ENCODE measurements around the gene ACTR2. TPM values are rescaled to one million over a fixed set of nuclear protein-coding genes. Genes with fewer than 3 reads are reported as not detected.

Gene ACTR2
- total and polyA plus RNA-seq, 9 of the 15 experiments (the other 6 are each of a cell fraction or from before 2014, with no cell fraction given): 47.3 to 239 (median 108) TPM

- no TSS peak for BruUV-seq (replicated peaks)
- no peaks in the 10 kb centered on the region; the same call in 1 of the 2 replicates for H4K20me1 ChIP-seq (replicated peaks; ENCODE audit: control insufficient read depth, insufficient read depth, low read length)
- intact Hi-C loops (cut with micrococcal nuclease) (loop anchor here (2.0 kb wide), 1 partner anchor 171 kb away; no protein-coding TSS in a partner anchor), in situ Hi-C loops (cut with MboI) (loop anchor here (5.0 kb wide), 1 partner anchor 283 kb away; no protein-coding TSS in a partner anchor)
- no peak for DNase-seq (ENCODE audit: extremely low read depth in 1 of 4, low spot score in 3 of 4)
- H3K4me2 ChIP-seq (ENCODE audit: insufficient read depth, low read length): no peak overlapping the region
- POLR2A ChIA-PET: interaction anchor here (0.6 to 0.7 kb wide), 2 partner anchors 25 to 310 kb away, joined by 3 to 4 read pairs; no protein-coding TSS in a partner anchor
- H3K36me3 ChIP-seq (ENCODE audit: control insufficient read depth, insufficient read depth, low read length): peaks cover 85% of the 10 kb centered on the region
- ATAC-seq: no peak
- H3K9me1 ChIP-seq (ENCODE audit: control insufficient read depth, insufficient read depth, low read length): no peaks in the 10 kb centered on the region
- no peak overlapping the region for H3K9ac ChIP-seq (ENCODE audit: insufficient read depth in 1 of 2, low read depth in 2 of 2, low read length in 2 of 2)
- H3K4me1 ChIP-seq (replicated peaks in 1 of 2; ENCODE audit: control insufficient read depth in 2 of 2, insufficient read depth in 2 of 2, low read length in 2 of 2): no peaks in the 10 kb centered on the region; a peak in 1 of 5 replicates
- FAIRE-seq: no peak
- H3K4me3 ChIP-seq: no peak overlapping the region
- 91% methylated on average over 6 of the region's 7 CpGs for WGBS (ENCODE audit: insufficient coverage, low coverage, missing lambda C conversion rate)
- no peak overlapping the region for H3K27ac ChIP-seq (ENCODE audit: extremely low read depth, low read depth, low read length)
- peaks cover 19% of the 10 kb centered on the region; the same call in 1 of the 3 replicates for H3K79me2 ChIP-seq (ENCODE audit: control insufficient read depth, insufficient read depth, low read length)
- H2AFZ ChIP-seq (ENCODE audit: low read depth, low read length): no peak overlapping the region
- CTCF ChIA-PET (ENCODE audit: low intra/inter-chr PET ratio): interaction anchor here (2.0 to 2.3 kb wide), 2 partner anchors 289 to 309 kb away, joined by 12 to 15 read pairs; no protein-coding TSS in a partner anchor
- H3K9me3 ChIP-seq (replicated peaks; ENCODE audit: control insufficient read depth, insufficient read depth, low read depth, low read length): no peaks in the 10 kb centered on the region
- no peaks in the 10 kb centered on the region for H3K27me3 ChIP-seq (ENCODE audit: control insufficient read depth in 2 of 2, insufficient read depth in 2 of 2, low read length in 2 of 2)
- TF ChIP-seq FIP1L1 (IDR thresholded peaks at IDR 0.05; ENCODE audit: low read depth, low read length, poor library complexity, severe bottlenecking) (no peak), GTF3C2 (IDR thresholded peaks at IDR 0.05; ENCODE audit: borderline replicate concordance, extremely low read depth, insufficient read length) (no peak), SP1 (CRISPR knock-in tag; IDR thresholded peaks at IDR 0.05) (no peak), NFIX (CRISPR knock-in tag; IDR thresholded peaks at IDR 0.05; ENCODE audit: low read depth) (no peak), HNRNPUL1 (IDR thresholded peaks at IDR 0.05; ENCODE audit: low read length) (no peak), ZFP30 (CRISPR knock-in tag; IDR thresholded peaks at IDR 0.05; ENCODE audit: borderline replicate concordance) (no peak), ZBTB11 (CRISPR knock-in tag; IDR thresholded peaks at IDR 0.05) (no peak), EP300 (IDR thresholded peaks at IDR 0.05; ENCODE audit: low read length) (no peak)
- TF ChIP-seq, protein P1, sequence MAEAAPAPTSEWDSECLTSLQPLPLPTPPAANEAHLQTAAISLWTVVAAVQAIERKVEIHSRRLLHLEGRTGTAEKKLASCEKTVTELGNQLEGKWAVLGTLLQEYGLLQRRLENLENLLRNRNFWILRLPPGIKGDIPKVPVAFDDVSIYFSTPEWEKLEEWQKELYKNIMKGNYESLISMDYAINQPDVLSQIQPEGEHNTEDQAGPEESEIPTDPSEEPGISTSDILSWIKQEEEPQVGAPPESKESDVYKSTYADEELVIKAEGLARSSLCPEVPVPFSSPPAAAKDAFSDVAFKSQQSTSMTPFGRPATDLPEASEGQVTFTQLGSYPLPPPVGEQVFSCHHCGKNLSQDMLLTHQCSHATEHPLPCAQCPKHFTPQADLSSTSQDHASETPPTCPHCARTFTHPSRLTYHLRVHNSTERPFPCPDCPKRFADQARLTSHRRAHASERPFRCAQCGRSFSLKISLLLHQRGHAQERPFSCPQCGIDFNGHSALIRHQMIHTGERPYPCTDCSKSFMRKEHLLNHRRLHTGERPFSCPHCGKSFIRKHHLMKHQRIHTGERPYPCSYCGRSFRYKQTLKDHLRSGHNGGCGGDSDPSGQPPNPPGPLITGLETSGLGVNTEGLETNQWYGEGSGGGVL (CRISPR knock-in tag; IDR thresholded peaks at IDR 0.05): no peak
Observed at GRCh38 chr2:65263986-65264385, 36.4 kb downstream of the ACTR2 start.

All from K562 (cell line).